GM18858 (cell line): ENCODE data around the gene MAP4K2.

ENCODE experiments used
- ATAC-seq: cut with Tn5 transposase; IDR thresholded peaks from one replicate; pipeline ENCODE4 v1.9.1; 2021; ENCODE audit not compliant: unreplicated experiment

The MAP4K2 gene

DNA sequence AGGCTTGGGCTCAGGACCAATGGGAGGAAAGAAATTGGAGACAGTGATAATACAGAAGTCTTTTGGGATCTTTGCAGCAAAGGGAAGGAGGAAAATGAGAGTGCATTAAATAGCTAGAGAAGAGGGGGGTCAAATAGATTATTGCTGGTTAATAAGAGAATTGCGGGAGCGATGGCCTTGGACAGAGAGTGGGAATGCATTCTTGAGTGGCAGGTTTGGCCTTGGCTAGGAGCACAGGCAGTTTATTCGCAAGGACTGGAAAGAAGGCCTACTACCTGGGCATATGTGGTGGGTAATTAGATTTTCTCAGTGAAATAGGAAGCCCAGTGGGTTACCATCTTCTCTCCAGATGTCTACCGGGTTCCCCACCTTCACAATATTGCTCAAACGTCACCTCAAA lies 10.8 kb upstream of the MAP4K2 start:
- ATAC-seq, result no peak

DNA sequence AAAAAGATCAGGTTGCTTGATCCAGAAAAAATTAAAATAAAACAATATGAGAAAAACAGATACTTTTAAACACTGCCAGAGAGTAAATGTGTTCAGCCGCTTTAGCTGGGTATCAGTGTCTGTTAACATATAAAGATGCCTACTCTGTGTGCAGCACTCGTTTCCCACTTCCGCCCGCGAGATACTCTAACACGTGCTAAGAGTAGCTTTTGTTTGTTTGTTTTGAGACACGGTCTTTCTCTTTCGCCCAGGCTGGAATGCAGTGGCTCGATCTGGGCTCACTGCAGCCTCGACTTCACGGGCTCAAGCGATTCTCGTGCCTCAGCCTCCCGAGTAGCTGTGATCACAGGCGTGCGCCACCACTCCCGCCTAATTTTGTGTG lies 7.9 kb upstream of the MAP4K2 start:
- no peak for ATAC-seq

DNA sequence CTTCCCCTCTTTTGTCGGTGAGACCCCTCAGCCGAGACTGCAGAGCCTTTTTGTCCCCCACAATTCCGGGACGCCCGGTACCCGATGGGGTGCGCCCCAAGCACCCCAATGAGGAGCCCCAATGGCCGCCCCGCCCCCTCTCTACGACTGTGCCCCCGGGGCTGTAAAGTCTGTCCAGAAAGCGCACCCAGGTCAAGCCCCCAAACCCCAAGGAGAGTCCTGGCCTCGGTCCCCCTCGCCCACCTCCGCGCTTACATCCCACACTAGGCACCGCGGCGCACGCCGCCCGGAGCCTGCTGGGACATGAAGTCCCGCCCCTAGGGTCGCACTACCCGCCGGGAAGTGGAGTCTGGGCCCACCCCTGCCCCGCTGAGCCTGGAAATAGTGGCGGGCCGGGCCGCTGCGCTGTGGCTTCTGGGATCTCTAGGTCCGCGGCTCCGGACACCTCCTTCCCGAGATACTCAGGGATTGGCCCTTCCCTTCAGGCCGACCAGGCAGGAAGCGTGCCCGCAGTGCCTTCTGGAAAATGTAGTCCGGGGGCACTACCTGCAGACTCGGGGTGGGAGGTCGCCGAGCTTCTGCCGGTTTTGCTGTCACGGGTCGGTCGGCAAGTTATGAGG lies 7.4 kb upstream of the MAP4K2 start, which contains the start of gene MEN1:
TSS of gene MEN1 (minus strand) at position 281 of the 620 bp plus-strand sequence. CDS start 442 bp downstream, outside the sequence.
- ATAC-seq, result no peak

DNA sequence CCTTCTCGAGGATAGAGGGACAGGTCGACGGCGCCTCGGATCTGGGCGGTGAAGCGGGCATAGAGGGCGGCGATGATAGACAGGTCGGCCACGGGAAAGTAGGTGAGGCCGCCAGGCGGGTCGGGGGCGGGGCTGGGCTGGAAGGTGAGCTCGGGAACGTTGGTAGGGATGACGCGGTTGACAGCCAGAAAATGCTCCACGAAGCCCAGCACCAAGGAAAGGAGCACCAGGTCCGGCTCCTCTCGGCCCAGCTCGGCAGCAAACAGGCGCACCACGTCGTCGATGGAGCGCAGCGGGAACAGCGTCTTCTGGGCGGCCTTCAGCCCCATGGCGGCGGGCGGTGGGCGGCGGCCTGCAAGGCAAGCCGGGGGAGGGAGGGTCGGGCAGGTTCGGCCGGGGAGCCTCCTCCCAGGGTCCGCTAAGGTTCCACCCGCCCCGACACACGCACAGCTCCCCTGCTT lies 6.8 kb upstream of the MAP4K2 start:
- no peak for ATAC-seq

DNA sequence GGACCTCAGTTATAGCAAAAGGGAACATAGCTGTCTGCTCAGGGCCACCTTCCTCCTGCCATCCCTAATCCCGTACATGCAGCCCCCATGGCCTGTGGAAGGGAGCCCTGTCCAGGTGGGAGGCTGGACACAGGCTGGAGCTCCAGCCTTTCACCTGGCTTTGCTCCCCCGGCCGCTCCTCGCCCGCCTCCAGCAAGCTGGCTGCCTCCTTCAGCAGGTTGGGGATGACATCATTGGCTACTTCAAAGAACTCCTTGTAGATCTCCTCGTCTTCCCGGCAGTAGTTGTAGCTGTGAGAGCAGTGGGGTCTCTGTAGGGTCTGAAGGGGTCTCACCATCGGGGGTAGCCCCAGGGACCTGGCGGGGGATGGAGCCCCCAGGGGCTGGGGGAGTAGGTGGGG lies 2.5 kb upstream of the MAP4K2 start:
- ATAC-seq, result no peak

GRCh38 chr11:64804346-64805210 lies 1.6 kb upstream of the MAP4K2 start:
- ATAC-seq, result no peak

DNA sequence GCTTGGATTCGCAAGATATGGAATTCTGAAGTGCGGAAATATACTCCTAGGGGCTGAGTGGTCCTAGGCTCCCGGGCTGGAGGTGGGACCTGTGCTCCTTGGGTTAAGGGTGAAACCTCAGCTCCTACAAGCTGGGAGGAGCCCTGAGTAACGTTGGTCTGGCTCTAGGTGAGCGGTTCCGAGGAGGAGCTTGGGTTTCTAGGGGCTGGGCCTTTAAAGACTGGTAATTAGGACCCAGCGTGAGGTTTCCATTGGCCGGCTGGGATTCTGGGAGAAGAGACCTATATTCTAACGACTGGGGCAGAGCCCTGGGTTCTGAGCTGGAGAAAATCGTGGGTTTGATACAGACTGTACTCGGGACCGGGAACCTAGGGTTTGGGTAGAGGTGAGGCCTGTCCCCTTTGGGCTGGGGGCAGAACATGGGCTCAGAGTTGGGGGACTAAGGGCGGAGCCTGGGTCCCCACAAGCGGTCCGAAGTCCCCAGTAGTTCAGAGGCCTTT lies 882 bp upstream of the MAP4K2 start:
- ATAC-seq, result no peak

DNA sequence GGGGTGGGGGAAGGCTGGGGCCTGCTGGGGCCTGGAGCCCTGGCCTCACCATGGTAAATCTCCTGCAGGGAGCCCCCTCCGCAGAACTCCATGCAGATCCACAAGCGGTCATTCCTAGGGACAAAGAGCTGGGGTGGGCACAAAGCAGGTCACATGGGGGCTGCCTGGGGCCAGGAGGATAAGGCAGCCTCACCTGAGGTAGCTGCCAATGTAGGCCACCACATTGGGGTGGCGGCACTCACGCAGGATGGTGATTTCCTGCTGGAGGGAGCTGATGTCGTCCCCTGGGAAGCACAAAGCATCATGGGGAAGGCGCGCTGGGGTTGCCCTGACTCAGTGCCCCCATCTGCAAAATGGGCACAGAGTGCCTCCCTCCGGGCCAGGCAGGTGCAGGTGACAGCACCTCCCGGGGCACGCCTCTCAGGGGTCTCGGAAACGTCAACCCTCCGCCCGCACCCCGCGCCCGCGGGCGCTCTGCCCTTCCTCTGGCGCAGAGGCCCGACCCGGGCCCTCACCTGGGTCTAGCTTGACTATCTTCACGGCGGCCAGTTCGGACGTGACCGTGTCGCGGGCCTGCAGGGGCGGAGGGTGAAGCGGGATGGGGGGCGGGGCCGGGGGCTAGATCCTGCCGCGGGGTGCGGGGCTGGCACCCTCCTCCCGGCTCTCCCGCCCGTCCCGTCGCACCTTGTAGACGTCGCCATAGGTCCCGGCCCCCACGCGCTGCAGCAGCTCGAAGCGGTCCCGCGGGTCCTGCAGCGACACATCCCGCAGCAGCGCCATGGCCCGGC lies 450 bp downstream of the MAP4K2 start:
- no peak for ATAC-seq

GRCh38 chr11:64801561-64802369 lies 1.2 kb downstream of the MAP4K2 start:
- ATAC-seq, result no peak

DNA sequence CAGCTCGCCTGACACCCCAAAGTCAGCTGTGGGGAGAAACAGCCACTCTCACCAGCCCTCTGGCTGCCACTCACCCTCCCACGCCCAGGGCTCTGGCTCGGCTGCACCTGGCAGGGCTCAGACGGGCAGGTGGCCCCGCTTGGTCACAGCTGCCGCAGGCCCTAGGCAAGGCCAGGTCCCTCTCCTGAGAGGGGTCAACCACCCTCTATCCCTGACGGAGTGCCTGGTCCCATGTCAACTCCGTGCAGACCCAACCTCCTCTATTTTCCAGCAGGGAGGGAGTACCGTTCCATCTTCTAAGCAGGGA lies 1.9 kb downstream of the MAP4K2 start:
- no peak for ATAC-seq

- no peak for ATAC-seq
Observed at GRCh38 chr11:64800303-64801157, 2.5 kb downstream of the MAP4K2 start.

- ATAC-seq, result no peak
Observed at GRCh38 chr11:64799623-64800302, 3.3 kb downstream of the MAP4K2 start.

DNA sequence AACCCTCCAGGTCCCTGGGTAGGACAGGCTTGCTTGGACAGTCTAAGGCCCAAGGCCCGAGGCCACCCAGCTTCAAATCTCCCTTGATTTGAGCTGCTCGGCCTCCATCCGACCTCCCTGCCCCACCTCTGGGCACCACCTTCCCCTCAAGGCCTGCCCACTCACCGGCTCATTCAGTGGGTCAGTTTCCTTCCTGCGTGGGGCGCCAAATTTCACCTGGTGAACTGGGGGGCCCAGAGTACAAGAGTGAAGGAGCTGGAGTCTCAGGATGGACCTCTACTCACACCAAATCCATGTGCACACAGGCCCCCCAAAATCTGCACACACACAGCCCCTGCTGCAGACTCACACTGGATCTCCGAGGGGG lies 3.8 kb downstream of the MAP4K2 start:
- no peak for ATAC-seq

GRCh38 chr11:64796757-64797541 lies 6.1 kb downstream of the MAP4K2 start:
- ATAC-seq, result no peak

GRCh38 chr11:64796047-64796756 lies 6.8 kb downstream of the MAP4K2 start:
- no peak for ATAC-seq

DNA sequence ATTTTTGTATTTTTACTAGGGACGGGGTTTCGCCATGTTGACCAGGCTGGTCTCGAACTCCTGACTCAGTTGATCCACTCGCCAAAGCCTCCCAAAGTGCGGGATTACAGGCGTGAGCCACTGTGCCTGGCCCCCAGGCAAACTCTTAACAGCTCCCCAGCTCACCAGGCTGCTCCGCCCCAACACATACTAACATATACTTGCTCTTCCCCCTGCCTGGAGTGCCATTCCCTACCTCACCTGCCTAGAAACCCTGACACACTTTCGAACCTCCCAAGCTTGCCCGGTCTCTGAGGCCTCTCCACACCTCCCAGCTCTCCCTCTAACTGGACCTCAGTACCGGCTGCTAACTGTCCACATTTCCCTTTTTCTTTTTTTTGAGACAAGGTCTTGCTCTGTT lies 8.5 kb downstream of the MAP4K2 start:
- ATAC-seq, result no peak

GRCh38 chr11:64793271-64794160 lies 9.5 kb downstream of the MAP4K2 start:
- ATAC-seq, result no peak
